Cardiac muscle cell (in vitro differentiated cells and primary cell): Measurements from ENCODE around the gene DZIP1L. TPM values are rescaled to one million over a fixed set of nuclear protein-coding genes. Genes with fewer than 3 reads are reported as not detected.

Source experiments
- DNase-seq, 2 donors: peaks; one replicate each; pipeline versions ENCODE4 v3.0.0 to v3.0.0-alpha.2; 2010 to 2017; ENCODE audit warnings: low read depth in 1 of 2, low spot score in 1 of 2
- H3K27ac ChIP-seq: fragments of 200-600 bp; sonication (generic); 2 replicates; pipeline ENCODE4 v1.5.1; 2016
- H3K27me3 ChIP-seq: fragments of 200-600 bp; sonication (generic); 2 replicates; pipeline ENCODE4 v1.6.0; 2016; ENCODE audit warnings: control low read depth
- H3K36me3 ChIP-seq: fragments of 200-600 bp; sonication (generic); 2 replicates; pipeline ENCODE4 v1.5.1; 2016; ENCODE audit warnings: control low read depth
- H3K4me1 ChIP-seq: fragments of 200-600 bp; sonication (generic); 2 replicates; pipeline ENCODE4 v1.8.1; 2017; ENCODE audit warnings: low read depth, mild to moderate bottlenecking, mixed run types
- H3K4me3 ChIP-seq: fragments of 200-600 bp; sonication (generic); 2 replicates; pipeline ENCODE4 v1.5.1; 2016; ENCODE audit warnings: mild to moderate bottlenecking
- H3K9me3 ChIP-seq: fragments of 200-600 bp; sonication (generic); 2 replicates; pipeline ENCODE4 v1.5.1; 2017; ENCODE audit warnings: low read depth, mild to moderate bottlenecking, control low read depth
- CTCF ChIP-seq: IDR thresholded peaks from 2 replicates; pipeline ENCODE4 v1.5.1; 2012; ENCODE audit warnings: low read depth, mild to moderate bottlenecking, low read length
- polyA plus RNA-seq: library from polyadenylated mRNA; unstranded; fragments of >200 nt; fragmentation: Nextera tagmentation; extraction: Ambion mirVana; gene quantifications from 2 replicates; pipeline ENCODE4 v1.2.1, GENCODE V29; 2016
- total RNA-seq: library from RNA; depleted of rRNA; stranded (reverse); fragments of >200 nt; gene quantifications from 2 replicates; pipeline ENCODE4 v1.2.3, GENCODE V29; 2016

DZIP1L gene
- total and polyA plus RNA-seq, 2 experiments from 2014 or later: 19.4 to 81.3 TPM

GRCh38 chr3:138038725-138039462 is 76.5 kb downstream of the DZIP1L start:
- DNase-seq: no peak
- no peaks in the 10 kb centered on the region for H3K36me3 ChIP-seq
- H3K27ac ChIP-seq: no peak overlapping the region
- H3K4me3 ChIP-seq: no peak overlapping the region
- no peaks in the 10 kb centered on the region for H3K27me3 ChIP-seq
- peaks cover 22% of the 10 kb centered on the region for H3K4me1 ChIP-seq
- no peaks in the 10 kb centered on the region for H3K9me3 ChIP-seq
- no peak for TF ChIP-seq CTCF

- Histone ChIP-seq H3K9me3 (no peaks in the 10 kb centered on the region), H3K36me3 (no peaks in the 10 kb centered on the region), H3K27ac (no peak overlapping the region), H3K27me3 (no peaks in the 10 kb centered on the region), H3K4me1 (peaks cover 12% of the 10 kb centered on the region), H3K4me3 (no peak overlapping the region)
- no peak for DNase-seq
- TF ChIP-seq CTCF: no peak
Observed at GRCh38 chr3:138036572-138036971, 78.8 kb downstream of the DZIP1L start.

GRCh38 chr3:138034918-138035317 is 80.5 kb downstream of the DZIP1L start:
- Histone ChIP-seq H3K27me3 (no peaks in the 10 kb centered on the region), H3K4me1 (peaks cover 5% of the 10 kb centered on the region), H3K27ac (no peak overlapping the region), H3K4me3 (no peak overlapping the region), H3K36me3 (no peaks in the 10 kb centered on the region), H3K9me3 (no peaks in the 10 kb centered on the region)
- no peak for TF ChIP-seq CTCF
- DNase-seq: no peak

- no peak for TF ChIP-seq CTCF
- Histone ChIP-seq H3K4me3 (no peak overlapping the region), H3K9me3 (no peaks in the 10 kb centered on the region), H3K27me3 (no peaks in the 10 kb centered on the region), H3K4me1 (no peaks in the 10 kb centered on the region), H3K36me3 (no peaks in the 10 kb centered on the region), H3K27ac (no peak overlapping the region)
- DNase-seq: no peak
Observed at GRCh38 chr3:138033202-138033691, 82.2 kb downstream of the DZIP1L start.

- Histone ChIP-seq H3K27ac (no peak overlapping the region), H3K9me3 (no peaks in the 10 kb centered on the region), H3K36me3 (no peaks in the 10 kb centered on the region), H3K4me3 (no peak overlapping the region), H3K4me1 (no peaks in the 10 kb centered on the region), H3K27me3 (no peaks in the 10 kb centered on the region)
- DNase-seq: no peak
- no peak for TF ChIP-seq CTCF
Observed at GRCh38 chr3:138032567-138032966, 82.8 kb downstream of the DZIP1L start.
